ENCODE results near the gene UBR4. TPM values are rescaled to one million over a fixed set of nuclear protein-coding genes. Genes with fewer than 3 reads are reported as not detected.

Gene UBR4
- polyA plus RNA-seq, 1 donor: 150 TPM

GRCh38 chr1:19072285-19072981 lies 137.6 kb downstream of the UBR4 start:
- no peak for DNase-seq

GRCh38 chr1:19071674-19072281 lies 138.3 kb downstream of the UBR4 start:
- DNase-seq: no peak

- DNase-seq: no peak
Measured at GRCh38 chr1:19070891-19071621, 139.0 kb downstream of the UBR4 start.

GRCh38 chr1:19070197-19070651 lies 139.8 kb downstream of the UBR4 start:
- no peak for DNase-seq

- no peak for DNase-seq
Measured at GRCh38 chr1:19068639-19069276, 141.3 kb downstream of the UBR4 start.

- no peak for DNase-seq
Measured at GRCh38 chr1:19067912-19068638, 142.0 kb downstream of the UBR4 start.

- DNase-seq: no peak
Measured at GRCh38 chr1:19067182-19067911, 142.7 kb downstream of the UBR4 start.

GRCh38 chr1:19066874-19067181 lies 143.2 kb downstream of the UBR4 start:
- DNase-seq: no peak

- DNase-seq: no peak
Measured at GRCh38 chr1:19066248-19066873, 143.7 kb downstream of the UBR4 start.

GRCh38 chr1:19065526-19066247 lies 144.4 kb downstream of the UBR4 start:
- DNase-seq: no peak

- no peak for DNase-seq
Measured at GRCh38 chr1:19064906-19065450, 145.1 kb downstream of the UBR4 start.

GRCh38 chr1:19063122-19063521 lies 146.9 kb downstream of the UBR4 start:
- no peak for DNase-seq

GRCh38 chr1:19062258-19063029 lies 147.6 kb downstream of the UBR4 start:
- no peak for DNase-seq

- DNase-seq: no peak
Measured at GRCh38 chr1:19061798-19062197, 148.3 kb downstream of the UBR4 start.

- no peak for DNase-seq
Measured at GRCh38 chr1:19061343-19061742, 148.7 kb downstream of the UBR4 start.

GRCh38 chr1:19059773-19060172 lies 150.3 kb downstream of the UBR4 start:
- DNase-seq: no peak

- no peak for DNase-seq
Measured at GRCh38 chr1:19058476-19058797, 151.6 kb downstream of the UBR4 start.

- no peak for DNase-seq
Measured at GRCh38 chr1:19057784-19058475, 152.1 kb downstream of the UBR4 start.

All from left kidney (tissue), 2 donors.